GM19468 (cell line): ENCODE data around the gene CNOT2.

Experiments
- ATAC-seq: cut with Tn5 transposase; IDR thresholded peaks from one replicate; pipeline ENCODE4 v1.9.1; 2021; ENCODE audit warnings: mild to moderate bottlenecking, moderate library complexity, moderate number of reproducible peaks; ENCODE audit not compliant: unreplicated experiment; ENCODE audit errors: extremely low read depth

Gene CNOT2

GRCh38 chr12:70242695-70243509 is at the start of gene CNOT2:
CNOT2 (plus strand) TSS chr12:70243433; CDS start chr12:70278227, 34,794 bp downstream.
- ATAC-seq, result peak; percentile 36

DNA sequence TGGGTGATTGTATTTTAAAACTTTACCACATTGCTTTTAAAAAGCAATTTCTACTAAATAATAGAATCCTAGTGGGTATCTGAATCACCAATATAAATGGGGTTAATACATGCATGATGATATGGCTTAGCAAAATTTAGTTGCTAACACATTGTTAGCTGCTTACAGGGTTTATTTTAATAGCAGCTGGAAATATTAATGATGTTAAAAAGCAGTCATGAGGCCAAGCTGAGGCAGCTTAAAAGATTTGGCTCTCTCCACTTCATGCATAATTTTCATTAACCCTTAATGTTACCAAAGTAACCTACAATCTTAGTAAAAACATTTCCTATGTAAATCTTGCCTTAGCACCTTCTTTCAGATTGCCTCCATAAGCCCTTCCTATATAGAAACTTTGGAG is 49.2 kb upstream of the CNOT2 start:
- ATAC-seq, result no peak

GRCh38 chr12:70196811-70197281 is 46.4 kb upstream of the CNOT2 start:
- ATAC-seq, result no peak

GRCh38 chr12:70197345-70197744 is 45.9 kb upstream of the CNOT2 start:
- no peak for ATAC-seq

- no peak for ATAC-seq
These were observed 29.5 kb upstream of the CNOT2 start for GRCh38 chr12:70213707-70214106.

GRCh38 chr12:70214972-70215617 is 28.1 kb upstream of the CNOT2 start:
- no peak for ATAC-seq

DNA sequence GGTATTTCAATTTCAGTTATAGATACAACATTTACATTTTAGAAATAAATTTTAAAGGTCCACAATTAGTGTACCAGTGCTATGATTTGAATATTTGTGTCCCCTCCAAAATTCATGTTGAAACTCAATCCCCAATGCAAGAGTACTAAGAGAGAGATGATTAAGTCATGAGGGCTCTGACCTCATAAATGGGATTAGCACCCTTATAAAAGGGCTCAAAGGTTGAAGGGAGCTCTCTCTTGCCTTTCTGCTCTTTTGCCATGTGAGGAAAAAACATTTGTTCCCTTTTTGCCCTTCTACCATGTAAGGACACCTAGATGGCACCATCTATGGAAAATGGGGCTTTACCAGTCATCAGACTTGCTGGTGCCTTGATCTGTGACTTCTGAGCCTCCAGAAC is 25.8 kb upstream of the CNOT2 start:
- no peak for ATAC-seq

GRCh38 chr12:70221626-70222025 is 21.6 kb upstream of the CNOT2 start:
- no peak for ATAC-seq

GRCh38 chr12:70227911-70228310 is 15.3 kb upstream of the CNOT2 start:
- ATAC-seq, result no peak

GRCh38 chr12:70230934-70231606 is 12.2 kb upstream of the CNOT2 start:
- ATAC-seq, result no peak

DNA sequence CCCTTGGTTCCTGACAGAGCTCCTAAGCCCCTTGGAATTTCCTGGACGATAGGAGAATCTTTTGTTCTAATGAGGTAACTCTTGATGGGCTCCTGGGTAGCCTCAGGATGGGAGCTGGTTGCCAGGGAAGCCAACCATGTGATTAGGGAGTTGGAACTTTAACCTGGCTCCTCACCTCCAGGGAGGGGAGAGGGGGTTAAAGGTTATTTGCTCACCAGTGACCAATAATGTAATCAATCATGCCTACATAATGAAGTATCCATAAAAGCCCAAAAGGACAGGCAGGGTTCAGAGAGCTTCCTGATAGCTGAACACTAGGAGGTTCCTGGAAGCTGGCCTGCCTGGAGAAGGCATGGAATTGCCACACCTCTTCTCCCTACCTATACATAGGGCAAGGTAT is 6.2 kb upstream of the CNOT2 start:
- ATAC-seq, result no peak

DNA sequence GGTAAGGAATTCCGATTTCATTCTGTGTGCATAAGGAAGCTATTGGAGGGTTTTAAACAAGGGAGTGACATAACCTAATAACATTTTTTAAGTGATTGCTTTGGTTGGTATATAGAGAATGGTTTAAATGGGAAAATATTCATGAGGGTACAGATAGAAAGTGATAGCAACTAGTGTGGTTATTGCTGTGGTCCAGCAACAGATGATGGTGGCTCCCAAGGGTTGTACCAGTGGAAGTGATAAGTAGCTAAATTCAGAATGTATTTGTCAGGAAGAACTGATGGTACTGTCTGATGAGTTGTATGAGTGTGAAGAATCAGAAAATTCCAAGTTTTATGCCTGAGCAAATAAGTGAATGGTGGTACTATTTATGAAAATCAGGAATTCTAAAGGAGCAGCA is 2.6 kb upstream of the CNOT2 start:
- no peak for ATAC-seq

DNA sequence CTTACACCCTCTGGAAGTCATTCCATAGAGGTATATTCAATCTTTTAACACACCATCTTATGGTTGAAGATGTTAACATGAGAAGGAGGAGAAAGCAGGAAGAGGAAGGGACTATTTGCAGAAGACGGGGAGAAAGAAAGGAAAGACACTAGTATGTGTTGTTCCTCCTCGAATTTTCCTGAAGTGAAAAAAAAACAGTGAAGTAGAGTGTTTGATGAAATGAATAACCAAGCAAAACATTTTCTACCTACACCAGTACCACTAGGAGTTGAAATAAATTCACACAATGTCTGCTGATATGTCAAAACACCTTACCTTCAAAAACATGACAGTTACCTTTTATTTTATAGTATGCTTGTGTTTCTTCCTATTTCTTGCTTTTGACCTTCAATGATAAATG is 1.4 kb upstream of the CNOT2 start:
- ATAC-seq, result no peak

DNA sequence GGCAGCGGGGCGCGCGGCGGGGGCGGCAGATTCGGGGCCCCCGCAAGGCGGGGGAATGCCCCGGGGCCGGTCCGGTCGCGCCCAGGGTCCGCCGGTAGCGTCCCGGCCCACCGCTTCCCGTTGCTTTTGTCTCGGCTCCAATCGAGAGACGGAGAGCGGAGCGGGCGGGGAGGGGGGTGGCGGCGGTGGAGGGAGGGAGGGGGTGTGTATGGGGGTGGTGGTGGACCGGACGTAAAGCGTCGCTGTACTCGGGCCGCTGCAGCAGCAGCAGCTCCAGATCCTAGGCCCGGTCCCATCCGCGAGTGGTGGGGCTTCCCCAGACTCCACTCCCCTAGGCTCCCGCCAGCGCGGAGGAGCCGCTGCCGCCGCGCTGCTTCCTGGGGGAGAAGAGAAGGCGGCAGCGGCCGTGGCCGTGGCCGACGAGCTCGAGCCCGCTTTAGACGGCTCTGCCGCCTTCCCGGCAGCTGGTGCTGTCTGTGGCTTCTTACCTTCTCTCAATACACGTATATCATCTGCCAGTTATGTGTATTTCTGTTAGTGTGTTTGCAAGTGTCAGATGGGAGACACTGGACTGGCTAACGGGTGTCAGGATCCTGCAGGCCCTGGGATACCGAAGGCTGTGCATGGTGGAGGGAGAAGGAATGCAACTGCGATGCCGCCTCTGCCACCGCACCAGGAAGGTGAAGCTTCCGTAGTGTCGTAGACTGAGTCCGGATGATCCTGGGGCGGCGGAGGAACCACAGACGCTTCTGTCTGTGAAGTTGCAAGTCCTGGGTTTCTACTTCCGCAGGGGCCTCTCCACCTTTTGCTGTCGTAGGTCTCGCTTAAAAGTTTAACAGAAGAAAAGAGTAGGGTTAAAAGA is 508 bp downstream of the CNOT2 start:
- peak; percentile 28 for ATAC-seq

GRCh38 chr12:70244409-70244808 is 1.2 kb downstream of the CNOT2 start:
- ATAC-seq, result no peak

- ATAC-seq, result no peak
These were observed 2.2 kb downstream of the CNOT2 start for GRCh38 chr12:70245458-70245857.

DNA sequence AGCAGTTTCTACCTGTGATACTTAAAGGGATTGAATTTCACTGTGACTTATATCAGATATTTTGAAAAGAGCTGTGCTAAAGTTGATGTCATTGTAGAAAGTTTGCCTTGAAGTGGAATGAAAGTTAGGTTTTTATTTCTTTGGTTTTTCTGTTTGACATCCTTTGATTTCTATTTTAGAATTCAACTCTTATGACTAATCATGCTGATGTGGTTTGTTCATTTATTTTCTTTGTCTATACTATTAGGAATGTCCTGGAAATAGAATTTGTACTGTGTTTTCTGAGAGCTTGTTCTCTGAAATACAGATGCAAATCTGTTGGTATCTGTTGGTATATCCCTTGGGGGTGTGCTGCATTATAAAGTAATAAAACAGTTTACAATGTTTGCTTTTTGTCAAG is 3.3 kb downstream of the CNOT2 start:
- ATAC-seq, result no peak

- ATAC-seq, result no peak
These were observed 4.5 kb downstream of the CNOT2 start for GRCh38 chr12:70247653-70248199.

DNA sequence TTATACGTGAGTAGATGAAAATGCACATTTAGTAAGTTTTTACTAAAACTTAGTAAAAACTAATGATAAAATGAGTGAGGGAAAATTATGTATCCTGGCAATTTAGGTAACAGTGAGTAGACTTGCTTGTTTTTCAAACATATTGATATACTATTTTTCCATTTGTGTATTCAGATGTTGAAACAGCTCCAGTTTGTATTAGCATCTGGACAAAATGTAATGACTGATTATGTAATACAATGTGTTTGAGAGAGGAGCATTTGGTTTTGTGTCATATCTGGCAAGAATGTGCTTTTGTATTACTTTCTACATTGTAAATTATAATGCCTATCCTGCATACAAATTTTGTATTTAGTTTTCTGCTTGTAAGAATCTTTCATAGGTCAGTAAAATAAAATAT is 5.6 kb downstream of the CNOT2 start:
- ATAC-seq, result no peak

DNA sequence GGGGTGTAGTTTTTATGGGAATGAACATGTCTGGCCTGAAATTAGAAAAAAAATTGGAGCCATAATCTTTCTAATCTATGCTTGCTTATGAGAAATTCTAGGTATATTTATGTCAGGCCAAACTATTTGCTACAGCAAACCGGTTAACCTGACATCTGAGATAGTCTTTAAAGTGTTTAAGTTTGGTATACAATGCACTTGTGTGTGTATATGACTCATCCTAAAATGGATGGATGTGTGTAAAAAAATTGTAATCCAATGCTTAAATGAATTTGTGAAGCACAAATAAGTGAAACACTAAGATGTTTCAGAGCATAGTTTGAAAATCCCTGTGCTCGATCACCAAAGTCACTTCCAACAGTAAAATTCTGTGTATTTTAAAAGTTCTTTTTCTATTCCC is 6.7 kb downstream of the CNOT2 start:
- ATAC-seq, result no peak
